PFSK-1 (cell line): ENCODE measurements around the gene LTA4H.

Experiments used
- POLR2AphosphoS5 ChIP-seq: IDR thresholded peaks from 2 replicates; pipeline ENCODE4 v1.6.1; 2012; ENCODE audit warnings: low read depth, mild to moderate bottlenecking, control low read depth, low read length, moderate library complexity
- REST ChIP-seq, 2 experiments: IDR thresholded peaks; 2 replicates each; pipeline versions ENCODE4 v1.6.1 to v1.8.0; 2011 to 2012; ENCODE audit warnings: low read depth in 2 of 2, low read length in 2 of 2, control low read depth in 1 of 2, inconsistent platforms in 1 of 2, mild to moderate bottlenecking in 1 of 2, moderate library complexity in 1 of 2; ENCODE audit not compliant: insufficient read depth in 1 of 2

DNA sequence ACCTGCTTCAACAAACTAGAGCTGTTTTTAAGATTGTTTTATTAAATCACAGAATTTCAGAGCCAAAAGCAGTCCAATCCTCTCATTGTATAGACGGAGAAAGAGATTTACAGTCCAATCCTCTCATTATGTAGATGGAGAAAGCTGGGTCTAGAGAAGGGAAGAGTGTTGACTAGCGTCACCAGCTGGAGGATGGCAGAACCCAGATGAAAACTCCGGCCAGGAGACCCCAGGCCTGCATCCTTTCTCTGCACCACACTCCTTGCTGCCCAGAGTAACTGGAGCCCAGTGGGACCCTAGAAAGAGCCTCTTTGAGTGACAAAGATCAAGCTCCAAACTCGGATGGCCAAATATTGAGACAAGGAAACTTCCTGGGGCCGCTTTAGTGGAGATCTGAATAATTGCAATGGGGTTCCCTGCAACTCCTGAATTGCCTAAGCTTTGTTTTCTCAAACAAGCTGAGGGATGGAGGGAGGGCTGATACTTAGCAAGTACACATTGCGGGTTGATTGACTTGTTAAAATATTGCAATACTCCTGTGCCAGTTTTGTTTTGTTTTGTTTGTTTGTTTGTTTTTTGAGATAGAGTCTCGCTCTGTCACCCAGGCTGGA, 79.7 kb downstream of the LTA4H start:
- no peak for TF ChIP-seq REST (IDR thresholded peaks at IDR 0.05; ENCODE audit: insufficient read depth in 1 of 2, low read depth in 2 of 2, low read length in 2 of 2)
- TF ChIP-seq POLR2AphosphoS5 = no peak
